ENCODE measurements around the gene WDR43. TPM values are rescaled to one million over a fixed set of nuclear protein-coding genes. Genes with fewer than 3 reads are reported as not detected.
A peak's percentile ranks its signal among the peaks of the same experiment; 100 is the strongest.

WDR43 gene
- total RNA-seq, 3 donors from 2014 or later: 34.4 to 40.9 (median 37.6) TPM

DNA sequence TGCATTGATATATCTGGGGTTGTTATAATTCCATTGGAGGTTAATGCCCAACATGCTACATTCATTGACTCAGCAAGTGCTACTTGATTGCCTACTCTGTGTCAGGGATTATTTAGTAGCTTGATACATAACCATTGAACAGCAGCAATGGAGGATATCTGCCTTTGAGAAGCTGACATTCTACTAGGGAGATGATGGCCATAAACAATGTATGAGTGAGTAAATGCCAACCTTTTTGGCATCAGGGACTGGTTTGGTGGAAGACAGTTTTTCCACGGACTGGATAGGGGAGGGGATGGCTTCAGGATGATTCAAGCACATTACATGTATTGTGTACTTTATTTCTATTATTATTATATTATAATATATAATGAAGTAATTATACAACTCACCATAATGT is 54.7 kb downstream of the WDR43 start:
- peaks cover 15% of the 10 kb centered on the region for H3K4me1 ChIP-seq (ENCODE audit: low read depth)
- intact Hi-C loops (cut with DNase I, micrococcal nuclease): no loop called here
- no peak for DNase-seq
- H3K4me3 ChIP-seq: no peak overlapping the region
- peaks cover 12% of the 10 kb centered on the region for H3K36me3 ChIP-seq (ENCODE audit: low read depth)
- peaks cover 4% of the 10 kb centered on the region for H3K9me3 ChIP-seq
- no peak for ATAC-seq
- TF ChIP-seq, protein P1, sequence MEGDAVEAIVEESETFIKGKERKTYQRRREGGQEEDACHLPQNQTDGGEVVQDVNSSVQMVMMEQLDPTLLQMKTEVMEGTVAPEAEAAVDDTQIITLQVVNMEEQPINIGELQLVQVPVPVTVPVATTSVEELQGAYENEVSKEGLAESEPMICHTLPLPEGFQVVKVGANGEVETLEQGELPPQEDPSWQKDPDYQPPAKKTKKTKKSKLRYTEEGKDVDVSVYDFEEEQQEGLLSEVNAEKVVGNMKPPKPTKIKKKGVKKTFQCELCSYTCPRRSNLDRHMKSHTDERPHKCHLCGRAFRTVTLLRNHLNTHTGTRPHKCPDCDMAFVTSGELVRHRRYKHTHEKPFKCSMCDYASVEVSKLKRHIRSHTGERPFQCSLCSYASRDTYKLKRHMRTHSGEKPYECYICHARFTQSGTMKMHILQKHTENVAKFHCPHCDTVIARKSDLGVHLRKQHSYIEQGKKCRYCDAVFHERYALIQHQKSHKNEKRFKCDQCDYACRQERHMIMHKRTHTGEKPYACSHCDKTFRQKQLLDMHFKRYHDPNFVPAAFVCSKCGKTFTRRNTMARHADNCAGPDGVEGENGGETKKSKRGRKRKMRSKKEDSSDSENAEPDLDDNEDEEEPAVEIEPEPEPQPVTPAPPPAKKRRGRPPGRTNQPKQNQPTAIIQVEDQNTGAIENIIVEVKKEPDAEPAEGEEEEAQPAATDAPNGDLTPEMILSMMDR (IDR thresholded peaks at IDR 0.05): no peak

DNA sequence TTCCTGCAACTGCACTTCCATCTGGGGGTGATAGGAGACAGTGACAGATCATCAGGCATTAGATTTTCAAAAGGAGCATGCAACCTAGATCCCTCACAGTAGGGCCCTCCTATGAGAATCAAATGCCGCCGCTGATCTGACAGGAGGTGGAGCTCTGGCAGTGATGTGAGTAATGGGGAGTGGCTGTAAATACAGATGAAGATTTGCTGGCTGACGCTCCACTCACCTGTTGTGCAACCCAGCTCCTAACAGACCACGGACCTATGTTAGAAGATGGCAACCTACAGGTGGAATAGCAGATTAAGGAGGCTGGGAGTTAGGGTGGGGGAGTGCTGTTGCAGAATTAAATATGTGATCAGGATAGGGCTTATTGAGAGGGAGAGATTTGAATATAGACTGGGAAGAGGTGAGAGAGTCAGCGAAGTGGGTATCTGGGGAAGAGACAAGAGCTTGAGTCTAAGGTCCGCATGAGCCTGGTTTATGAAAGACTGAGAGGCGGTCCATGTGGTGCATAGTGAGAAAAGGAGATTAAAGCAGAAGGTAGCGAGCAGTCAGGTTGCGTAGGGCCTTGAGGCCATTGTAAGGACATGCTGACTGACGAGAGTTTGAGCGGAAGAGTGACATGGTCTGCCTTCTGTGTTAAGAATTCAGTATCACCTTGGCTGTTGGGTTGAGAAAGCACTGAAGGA is 55.3 kb downstream of the WDR43 start:
- intact Hi-C loops (cut with DNase I, micrococcal nuclease): loop anchor here in 1 of 2 donors (10.0 kb wide), 1 partner anchor 895 kb away; no protein-coding TSS in a partner anchor
- Histone ChIP-seq H3K36me3 (ENCODE audit: low read depth) (peaks cover 12% of the 10 kb centered on the region), H3K4me3 (no peak overlapping the region), H3K4me1 (ENCODE audit: low read depth) (peaks cover 15% of the 10 kb centered on the region), H3K9me3 (peaks cover 4% of the 10 kb centered on the region)
- DNase-seq (no peak), ATAC-seq (no peak)
- TF ChIP-seq, protein P1 (IDR thresholded peaks at IDR 0.05): no peak

DNA sequence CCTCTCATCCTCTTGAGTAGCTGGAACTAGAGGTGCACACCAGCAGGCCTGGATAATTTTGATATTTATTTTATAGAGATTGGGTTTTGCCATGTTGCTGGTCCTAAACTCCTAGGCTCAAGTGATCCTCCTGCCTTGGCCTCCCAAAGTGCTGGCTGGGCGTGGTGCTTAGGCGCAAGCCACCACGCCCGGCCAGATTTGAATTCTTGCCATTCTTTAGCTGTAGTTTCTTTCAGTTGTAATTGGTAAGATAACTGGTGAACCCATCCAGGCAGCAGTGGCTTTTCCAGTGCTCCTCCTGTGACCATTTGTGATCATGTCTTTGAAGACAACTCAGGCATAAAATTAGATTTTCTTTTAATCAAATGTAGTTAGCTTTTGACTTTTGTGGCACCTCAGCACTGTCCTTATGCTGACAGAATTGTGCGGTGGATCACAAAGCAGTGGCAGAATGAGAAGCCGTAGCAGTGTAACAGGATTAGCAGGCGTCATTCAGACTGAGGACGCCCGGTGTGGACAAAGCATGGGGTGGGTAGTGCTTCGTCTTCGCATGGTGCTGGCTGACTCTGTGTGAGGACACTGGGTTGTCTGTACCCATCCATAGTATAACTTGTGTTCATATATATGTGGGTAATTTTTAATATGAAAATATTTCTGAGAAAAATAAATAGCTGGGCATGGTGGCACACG is 56.6 kb downstream of the WDR43 start:
- peaks cover 4% of the 10 kb centered on the region for H3K9me3 ChIP-seq
- peaks cover 15% of the 10 kb centered on the region for H3K4me1 ChIP-seq (ENCODE audit: low read depth)
- intact Hi-C loops (cut with DNase I, micrococcal nuclease): loop anchor here in 1 of 2 donors (10.0 kb wide), 1 partner anchor 894 kb away; no protein-coding TSS in a partner anchor
- DNase-seq (no peak), ATAC-seq (no peak)
- TF ChIP-seq, protein P1 (IDR thresholded peaks at IDR 0.05): no peak
- peaks cover 11% of the 10 kb centered on the region for H3K36me3 ChIP-seq (ENCODE audit: low read depth)
- H3K4me3 ChIP-seq: no peak overlapping the region

DNA sequence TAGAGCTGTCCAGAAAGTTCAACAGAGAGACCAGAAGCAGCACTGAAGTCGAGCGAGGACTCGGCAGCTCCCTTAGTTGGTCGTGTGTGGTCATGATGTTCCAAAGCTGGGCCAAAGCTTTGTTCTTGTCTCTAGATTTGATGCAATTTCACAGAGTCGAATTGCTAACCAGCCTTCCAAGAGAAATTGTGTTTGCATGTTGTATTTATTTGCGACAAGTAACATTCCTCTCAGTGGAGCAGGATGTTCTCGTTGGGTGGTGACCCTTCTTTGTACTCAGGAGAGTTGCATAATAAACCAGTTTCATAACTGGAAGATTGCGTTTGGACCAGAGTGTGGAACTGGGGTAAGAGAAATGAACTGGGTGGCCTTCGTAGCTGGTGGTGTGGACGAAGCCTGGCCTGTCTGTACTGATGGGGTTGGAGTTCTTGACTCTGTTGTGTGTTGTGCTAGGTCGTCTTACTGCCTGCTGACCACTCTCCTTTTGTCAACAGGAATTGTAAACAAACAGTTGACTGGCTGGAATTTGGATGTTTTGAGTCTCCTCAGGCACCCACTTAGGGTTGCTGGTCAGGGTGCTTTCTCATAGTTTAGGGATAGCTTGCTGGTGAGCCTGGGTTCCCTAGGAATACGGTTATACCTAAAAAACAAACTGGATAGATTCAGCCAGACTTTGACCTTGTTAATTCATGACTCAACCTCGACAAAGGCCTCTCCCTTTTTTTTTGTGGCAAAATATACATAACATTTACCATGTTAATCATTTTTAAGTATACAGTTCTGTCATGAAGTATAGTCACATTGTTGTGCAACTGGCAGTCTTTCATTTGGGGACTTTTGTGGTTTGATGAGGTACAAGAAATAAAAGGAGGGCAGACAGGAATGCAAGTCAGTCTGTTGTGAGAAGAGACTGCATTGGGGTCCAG is 57.7 kb downstream of the WDR43 start:
- ATAC-seq (peak; percentile 80), DNase-seq (no peak)

DNA sequence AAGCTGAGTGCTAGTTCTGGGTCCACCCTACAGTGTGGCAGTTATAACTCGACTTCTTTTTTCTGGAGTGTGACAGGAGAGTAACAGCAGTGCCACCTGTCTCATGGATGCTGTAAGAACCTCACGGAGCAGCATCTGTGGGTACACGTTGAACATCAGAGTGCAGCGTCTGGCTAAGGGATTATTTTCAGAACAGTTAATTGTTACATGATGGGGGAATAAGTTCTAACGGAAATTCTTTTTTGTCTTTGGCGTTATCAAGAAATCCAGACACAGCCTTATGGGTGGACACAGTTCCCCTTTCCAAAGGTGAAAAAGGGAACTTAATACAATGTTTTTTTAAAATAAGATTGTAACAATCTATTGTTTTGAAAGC is 58.4 kb downstream of the WDR43 start:
- peak; percentile 68 for ATAC-seq
- DNase-seq: no peak
- Histone ChIP-seq H3K4me3 (no peak overlapping the region), H3K36me3 (ENCODE audit: low read depth) (no peaks in the 10 kb centered on the region), H3K9me3 (peaks cover 4% of the 10 kb centered on the region), H3K4me1 (ENCODE audit: low read depth) (peaks cover 24% of the 10 kb centered on the region)
- TF ChIP-seq, protein P1 (IDR thresholded peaks at IDR 0.05): no peak
- intact Hi-C loops (cut with DNase I, micrococcal nuclease): loop anchor here in 1 of 2 donors (10.0 kb wide), 1 partner anchor 892 kb away; no protein-coding TSS in a partner anchor

More for the DNA sequence above, 57.7 kb downstream of the WDR43 start:
- peaks cover 4% of the 10 kb centered on the region for H3K9me3 ChIP-seq
- TF ChIP-seq, protein P1 (IDR thresholded peaks at IDR 0.05): no peak
- no peak overlapping the region for H3K4me3 ChIP-seq
- intact Hi-C loops (cut with DNase I, micrococcal nuclease): loop anchor here in 1 of 2 donors (10.0 kb wide), 1 partner anchor 893 kb away; no protein-coding TSS in a partner anchor
- H3K36me3 ChIP-seq (ENCODE audit: low read depth): peaks cover 4% of the 10 kb centered on the region
- peaks cover 22% of the 10 kb centered on the region for H3K4me1 ChIP-seq (ENCODE audit: low read depth)

Data from mucosa of descending colon (tissue), 3 donors.